ENCODE measurements around the gene AASDH.

DNA sequence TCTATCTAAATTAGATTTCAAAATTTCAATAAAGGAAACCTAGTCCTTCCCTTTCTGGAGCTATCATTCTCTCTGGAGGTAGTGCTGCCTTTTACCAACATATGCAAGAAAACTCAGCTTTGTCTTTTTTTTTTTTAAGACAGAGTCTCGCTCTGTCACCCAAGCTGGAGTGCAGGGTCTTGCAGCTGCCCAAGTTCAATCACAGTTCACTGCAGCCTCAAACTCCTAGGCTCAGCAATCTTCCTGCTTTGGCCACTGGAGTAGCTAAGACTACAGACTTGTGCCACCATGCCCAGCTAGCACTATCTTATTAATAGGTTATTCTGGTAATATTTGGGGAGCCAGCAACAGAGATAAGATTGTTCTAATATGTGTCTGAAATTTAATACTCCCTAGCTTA, 12.3 kb downstream of the AASDH start:
- TF ChIP-seq, protein P1, sequence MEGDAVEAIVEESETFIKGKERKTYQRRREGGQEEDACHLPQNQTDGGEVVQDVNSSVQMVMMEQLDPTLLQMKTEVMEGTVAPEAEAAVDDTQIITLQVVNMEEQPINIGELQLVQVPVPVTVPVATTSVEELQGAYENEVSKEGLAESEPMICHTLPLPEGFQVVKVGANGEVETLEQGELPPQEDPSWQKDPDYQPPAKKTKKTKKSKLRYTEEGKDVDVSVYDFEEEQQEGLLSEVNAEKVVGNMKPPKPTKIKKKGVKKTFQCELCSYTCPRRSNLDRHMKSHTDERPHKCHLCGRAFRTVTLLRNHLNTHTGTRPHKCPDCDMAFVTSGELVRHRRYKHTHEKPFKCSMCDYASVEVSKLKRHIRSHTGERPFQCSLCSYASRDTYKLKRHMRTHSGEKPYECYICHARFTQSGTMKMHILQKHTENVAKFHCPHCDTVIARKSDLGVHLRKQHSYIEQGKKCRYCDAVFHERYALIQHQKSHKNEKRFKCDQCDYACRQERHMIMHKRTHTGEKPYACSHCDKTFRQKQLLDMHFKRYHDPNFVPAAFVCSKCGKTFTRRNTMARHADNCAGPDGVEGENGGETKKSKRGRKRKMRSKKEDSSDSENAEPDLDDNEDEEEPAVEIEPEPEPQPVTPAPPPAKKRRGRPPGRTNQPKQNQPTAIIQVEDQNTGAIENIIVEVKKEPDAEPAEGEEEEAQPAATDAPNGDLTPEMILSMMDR (IDR thresholded peaks at IDR 0.05; ENCODE audit: low read depth, low read length): no peak
- no peak for TF ChIP-seq POLR2A (IDR thresholded peaks at IDR 0.05; ENCODE audit: extremely low read depth, insufficient read length)
- TF ChIP-seq, protein P2, sequence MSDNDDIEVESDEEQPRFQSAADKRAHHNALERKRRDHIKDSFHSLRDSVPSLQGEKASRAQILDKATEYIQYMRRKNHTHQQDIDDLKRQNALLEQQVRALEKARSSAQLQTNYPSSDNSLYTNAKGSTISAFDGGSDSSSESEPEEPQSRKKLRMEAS (IDR thresholded peaks at IDR 0.05; ENCODE audit: low read depth, low read length): no peak
